EL (cell line): ENCODE measurements around the gene SAMD10.
"Not testable (repeated sequence)": the region's sequence is repeated elsewhere in the genome, so short reads cannot be mapped to it uniquely, and the experiment has no call there.

Experiments used
- DNase-seq: peaks from one replicate; pipeline ENCODE4 v3.0.0-alpha.2; 2016

SAMD10 gene

DNA sequence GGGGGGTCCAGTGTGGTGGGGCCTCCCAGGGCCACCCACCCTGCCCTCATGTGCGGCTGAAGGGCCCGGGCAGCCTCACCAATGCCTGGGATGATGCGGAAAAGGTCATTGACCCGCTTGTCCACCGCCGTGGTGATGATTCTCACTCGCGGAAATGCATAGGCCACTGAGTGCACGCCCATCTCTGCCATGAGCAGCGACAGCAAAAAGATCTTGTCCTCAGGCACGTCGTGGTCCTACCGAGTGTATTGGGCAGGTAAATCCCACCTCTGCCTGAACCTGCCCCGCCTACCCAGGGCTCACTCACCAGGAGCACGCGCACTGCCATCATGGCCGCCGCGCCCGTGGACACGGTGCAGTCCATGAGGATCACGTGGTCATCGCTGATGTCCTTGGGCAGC lies 39.4 kb downstream of the SAMD10 start:
- no peak for DNase-seq

DNA sequence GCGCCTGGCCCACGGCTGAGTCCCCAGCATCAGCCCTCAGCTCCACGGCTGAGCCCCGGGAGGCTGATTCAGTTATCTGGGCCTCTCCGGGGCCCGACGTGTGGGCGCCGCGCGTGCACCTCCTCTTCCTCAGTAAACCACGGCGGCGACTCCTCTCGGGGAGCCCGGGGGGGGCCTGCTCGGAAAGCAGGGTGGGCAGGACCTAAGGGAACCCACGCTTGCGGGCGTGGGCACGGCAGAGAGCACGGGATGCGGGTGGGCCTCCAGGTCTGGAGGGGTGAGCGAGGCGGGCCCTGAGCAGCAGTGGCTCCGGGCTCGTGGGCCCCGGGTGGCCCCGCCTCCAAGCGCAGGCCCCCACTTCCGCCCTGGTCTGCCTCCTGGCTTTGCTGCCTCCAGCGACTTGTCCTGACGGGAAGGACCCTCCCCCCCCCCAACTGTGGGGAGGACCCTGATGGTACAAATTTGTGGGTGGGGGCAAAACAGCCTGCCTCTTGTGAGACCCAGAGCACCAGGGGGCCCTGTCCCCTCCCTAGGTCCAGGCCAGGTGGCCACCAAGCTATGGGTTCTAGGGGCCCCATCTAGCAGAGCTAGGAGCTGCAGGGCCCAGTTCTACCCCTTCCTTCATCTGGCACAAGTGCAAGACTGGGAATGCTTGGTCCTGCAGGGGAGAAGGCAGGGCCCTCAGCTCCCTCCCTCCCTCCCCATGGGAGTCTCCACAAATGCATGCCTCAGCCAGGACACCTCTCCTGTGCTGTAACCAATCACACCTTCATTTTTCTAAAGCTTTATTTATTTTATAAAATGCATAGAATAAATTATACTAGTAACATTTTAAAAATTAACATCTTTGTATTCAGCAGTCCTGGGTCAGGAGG lies 40.1 kb downstream of the SAMD10 start:
- DNase-seq = no peak

DNA sequence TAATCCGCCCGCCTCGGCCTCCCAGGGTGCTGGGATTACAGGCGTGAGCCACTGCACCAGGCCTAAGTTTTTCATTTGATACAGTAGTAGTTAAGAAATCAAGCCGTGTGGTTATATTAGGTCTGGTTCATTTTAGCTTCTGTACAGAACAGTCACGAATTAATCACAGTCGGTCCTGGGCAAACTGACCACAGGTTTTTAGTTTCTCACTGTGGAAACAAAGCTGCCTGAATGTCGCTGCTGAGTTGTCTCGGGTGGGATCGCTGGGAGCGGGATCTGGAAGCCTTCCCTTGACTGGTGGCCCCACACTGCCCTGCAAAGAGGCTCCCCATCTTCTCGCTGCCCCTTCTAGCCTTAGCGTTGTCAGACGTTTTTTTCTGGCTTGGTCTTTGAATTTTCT lies 41.8 kb downstream of the SAMD10 start:
- DNase-seq = no peak

DNA sequence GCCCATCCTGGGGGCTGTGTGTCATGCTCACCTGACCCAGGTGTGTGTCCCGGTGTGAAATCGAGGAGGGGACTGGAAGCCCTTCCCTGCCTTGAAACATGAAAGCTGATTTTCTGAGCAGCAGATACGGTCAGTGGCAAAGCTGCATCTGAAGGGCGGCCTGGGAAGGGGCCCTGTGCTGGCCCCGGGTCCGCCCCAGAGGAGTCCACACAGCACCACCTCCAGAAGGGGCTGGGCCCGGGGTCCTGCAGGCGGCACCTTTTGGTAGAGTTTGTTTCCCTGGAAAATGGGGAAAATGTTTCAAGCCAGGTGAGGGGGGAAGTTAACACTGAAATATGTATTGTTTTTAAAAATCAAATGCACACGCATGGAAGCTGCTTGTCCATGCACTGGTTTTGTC lies 44.0 kb downstream of the SAMD10 start:
- no peak for DNase-seq

DNA sequence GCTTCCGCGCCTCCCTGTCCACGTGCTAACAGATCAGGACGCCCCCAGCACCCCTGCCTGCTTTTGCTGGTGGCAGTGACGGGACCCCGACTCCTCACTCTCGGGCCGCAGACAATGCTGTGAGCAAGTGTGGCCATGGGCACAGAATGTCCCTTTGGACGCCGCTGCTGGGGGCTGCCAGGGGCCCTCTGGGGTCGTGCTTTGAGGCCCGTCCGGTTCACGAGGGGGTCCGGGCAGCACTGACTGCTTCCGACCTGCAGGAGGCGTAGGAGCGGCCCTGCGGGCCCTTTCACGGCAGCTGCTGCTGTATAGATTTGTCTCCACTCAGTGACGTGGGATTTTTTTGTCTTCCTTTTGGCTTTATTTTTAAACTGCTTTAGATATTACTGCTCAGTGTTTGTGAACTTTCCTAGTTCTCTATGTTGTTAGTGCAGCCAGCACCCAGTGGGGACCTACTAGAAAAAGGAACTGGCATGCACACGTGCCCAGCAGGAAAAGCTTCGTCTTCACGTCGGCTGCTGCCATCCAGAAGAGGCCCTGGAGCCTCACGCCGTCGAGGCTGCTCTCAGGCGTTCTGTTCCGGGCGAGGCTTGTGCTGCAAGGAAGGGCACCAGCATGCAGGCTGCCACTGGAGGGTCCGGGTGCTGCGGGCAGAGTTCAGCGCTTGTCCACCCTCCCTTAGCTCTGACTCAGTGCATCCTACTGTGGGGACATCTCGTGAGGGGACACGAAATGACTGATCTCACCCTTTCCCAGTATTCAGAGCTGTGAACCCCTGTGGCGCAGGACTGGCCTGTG lies 45.0 kb downstream of the SAMD10 start:
- DNase-seq = no peak

DNA sequence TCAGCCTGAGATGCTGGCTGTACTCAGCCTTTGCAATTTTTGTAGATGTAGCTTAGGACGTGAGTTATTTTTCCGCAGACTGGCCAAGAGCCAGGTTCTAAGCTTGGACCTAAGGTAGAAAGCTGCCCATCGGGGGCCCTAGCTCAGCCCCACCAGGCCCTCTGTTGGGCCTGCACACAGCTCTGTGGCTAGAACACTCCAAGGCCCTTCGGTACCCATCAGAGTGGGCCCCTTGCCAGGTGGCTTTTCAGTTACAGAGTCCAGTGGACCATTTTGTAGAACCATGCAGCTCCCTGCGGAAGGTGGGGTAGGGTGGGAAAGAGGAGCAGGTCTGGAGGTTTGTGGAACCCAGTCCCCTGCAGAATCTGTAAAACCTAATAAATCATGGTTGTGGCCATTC lies 45.8 kb downstream of the SAMD10 start:
- no peak for DNase-seq

DNA sequence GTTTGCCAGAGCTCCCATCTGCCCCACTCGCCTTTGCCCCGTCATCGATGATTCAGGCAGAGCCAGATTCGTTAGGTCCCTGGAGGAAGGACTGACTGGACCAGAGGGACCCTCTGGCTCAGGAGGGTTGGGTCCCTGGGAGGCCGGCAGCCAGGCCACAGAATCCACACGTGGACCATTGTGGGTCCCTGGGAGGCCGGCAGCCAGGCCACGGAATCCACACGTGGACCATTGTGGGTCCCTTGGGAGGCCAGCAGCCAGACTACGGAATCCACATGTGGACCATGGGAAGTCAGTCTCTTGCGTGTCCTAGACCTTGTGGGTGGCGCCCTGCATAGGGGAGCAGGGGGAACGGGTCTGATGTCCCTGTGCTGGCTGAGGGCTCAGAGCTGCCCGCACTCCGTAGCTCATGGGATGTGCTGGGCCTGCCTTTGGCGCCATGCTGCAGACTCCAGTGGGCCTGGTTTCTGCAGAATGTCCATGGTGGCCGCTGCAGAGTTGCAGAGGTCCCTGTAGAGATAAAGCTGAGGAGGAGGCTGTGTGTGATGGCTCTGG lies 46.8 kb downstream of the SAMD10 start:
- DNase-seq = no peak

DNA sequence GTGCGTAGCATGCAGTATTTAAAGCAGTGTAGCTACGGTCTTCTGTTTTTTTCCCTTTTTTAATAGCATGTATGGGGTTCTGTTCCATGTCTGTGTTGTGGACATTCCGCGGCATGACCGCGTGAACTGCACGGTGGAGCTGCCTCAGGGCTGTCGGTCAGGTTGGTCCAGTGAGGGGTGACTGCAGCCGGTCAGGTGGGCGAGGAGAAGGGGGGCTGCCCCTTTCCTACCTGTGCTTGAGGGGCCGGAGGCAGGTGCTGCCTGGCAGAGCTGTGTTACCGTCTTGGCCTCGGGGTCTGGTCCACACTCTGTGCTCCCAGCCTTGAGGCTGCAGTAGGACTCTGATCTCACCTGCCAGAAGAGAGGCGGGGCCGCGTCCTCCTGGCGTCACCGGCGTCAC lies 47.7 kb downstream of the SAMD10 start:
- DNase-seq = no peak

DNA sequence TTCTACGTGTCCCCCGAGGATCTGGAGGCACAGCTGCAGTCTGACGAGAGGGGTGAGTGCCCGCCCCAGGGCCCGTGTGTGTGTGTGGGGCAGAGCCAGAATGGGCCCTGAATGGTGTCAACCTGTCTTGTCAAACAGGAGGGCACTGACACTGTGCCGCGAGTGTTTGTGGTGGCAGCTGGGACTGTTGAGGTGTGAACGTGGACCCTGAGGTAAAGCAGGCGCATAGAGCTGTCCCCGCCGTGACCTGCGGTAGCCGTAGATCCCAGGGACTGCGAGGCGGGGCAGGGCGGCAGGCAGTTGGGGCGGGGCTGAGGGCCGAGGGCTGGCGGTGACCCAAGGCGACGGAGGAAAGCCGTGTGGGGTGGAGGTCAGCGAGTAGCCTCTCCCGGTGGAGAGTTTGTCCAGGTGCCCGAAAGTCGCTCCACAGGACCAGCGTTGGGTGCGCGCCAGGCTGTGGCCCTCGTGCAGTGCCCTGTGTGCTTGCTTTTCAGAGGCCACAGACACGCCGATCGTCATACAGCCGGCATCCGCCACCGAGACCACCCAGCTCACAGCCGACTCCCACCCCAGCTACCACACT lies 48.4 kb downstream of the SAMD10 start:
- DNase-seq = no peak

DNA sequence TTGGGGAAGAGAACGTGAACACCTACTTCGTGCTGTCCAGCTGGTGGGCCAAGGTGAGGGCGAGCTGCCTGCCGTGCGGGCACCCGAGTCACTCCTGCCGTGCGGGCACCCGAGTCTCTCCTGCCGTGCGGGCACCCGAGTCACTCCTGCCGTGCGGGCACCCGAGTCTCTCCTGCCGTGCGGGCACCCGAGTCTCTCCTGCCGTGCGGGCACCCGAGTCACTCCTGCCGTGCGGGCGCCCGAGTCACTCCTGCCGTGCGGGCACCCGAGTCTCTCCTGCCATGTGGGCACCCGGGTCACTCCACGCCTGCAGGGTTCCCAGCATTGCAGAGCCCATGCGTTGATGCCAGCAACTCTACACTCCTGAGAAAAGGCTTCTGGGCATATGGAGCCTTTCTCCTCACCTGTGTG lies 50.0 kb downstream of the SAMD10 start:
- not testable (repeated sequence) for DNase-seq

DNA sequence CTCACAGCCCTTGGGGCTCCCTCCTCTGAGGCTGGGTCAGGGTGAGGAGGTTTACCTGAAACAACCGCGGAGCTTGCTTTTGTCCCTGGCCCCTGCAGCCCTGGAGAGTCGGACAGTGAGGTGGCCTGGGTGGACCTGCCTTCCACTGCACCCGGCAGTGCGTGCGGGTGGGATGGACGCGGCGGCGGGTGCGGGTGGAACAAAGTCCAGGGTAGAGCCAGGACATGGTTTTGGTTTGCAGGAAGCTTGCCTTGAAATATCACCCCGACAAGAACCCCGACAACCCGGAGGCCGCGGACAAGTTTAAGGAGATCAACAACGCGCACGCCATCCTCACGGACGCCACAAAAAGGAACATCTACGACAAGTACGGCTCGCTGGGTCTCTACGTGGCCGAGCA lies 50.4 kb downstream of the SAMD10 start:
- DNase-seq = no peak

DNA sequence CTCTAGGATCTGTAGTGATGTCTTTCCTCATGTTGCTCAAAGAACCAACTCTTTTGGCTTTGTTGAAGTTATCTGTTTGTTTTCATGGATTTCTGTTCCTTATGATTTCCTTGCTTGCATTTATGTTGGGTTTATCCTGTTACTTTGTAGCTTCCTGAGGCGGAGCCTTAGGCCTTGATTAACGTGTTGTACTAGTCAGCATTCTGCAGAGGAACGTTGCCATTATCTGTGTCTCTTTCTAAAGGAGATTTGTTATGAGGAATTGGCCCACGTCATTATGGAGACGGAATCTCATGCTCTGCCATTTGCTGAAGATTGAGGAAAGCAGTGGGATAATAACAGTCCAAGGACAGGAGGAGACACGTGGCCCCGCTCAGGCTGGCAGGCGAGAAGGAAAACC lies 53.1 kb downstream of the SAMD10 start:
- no peak for DNase-seq

DNA sequence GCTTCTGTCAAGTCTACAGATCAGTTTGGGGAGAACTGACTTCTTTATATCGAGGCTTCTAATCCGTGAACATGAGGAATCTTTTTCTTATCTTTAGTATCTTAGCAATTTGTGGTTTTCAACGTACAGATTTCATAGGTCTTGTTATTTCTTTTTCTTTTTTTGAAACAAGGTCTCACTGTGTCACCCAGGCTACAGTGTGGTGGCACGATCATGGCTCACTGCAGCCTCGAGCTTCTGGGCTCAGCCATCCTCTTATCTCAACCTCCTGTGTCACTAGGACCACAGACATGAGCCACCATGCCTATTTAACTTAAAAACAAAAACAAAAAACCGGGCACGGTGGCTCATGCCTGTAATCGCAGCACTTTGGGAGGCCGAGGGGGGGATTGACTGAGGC lies 55.2 kb downstream of the SAMD10 start:
- DNase-seq = no peak
